Central memory CD8-positive, alpha-beta T cell (primary cell): ENCODE results near the gene SWT1.
A peak's percentile ranks its signal among the peaks of the same experiment; 100 is the strongest.
"Not testable (repeated sequence)": the region's sequence is repeated elsewhere in the genome, so short reads cannot be mapped to it uniquely, and the experiment has no call there.

Experiments used
- ATAC-seq: fragments of 150-1000 bp; cut with Tn5 transposase; replicated peaks from 2 replicates; pipeline ENCODE4 v1.10.0; 2022; ENCODE audit warnings: mild to moderate bottlenecking, moderate FRiP score, moderate number of reproducible peaks; ENCODE audit not compliant: poor library complexity, severe bottlenecking; ENCODE audit errors: extremely low read depth
- DNase-seq, 2 donors: peaks; one replicate each; pipeline ENCODE4 v3.0.0; 2021; ENCODE audit warnings: low spot score in 2 of 2
- H3K27ac Mint-ChIP-seq: one replicate; pipeline ENCODE4 v1.8.0; 2022; ENCODE audit warnings: low read depth, mild to moderate bottlenecking, moderate library complexity, mixed read lengths
- H3K27me3 Mint-ChIP-seq: one replicate; pipeline ENCODE4 v1.8.0; 2022; ENCODE audit warnings: mixed read lengths
- H3K36me3 Mint-ChIP-seq: one replicate; pipeline ENCODE4 v1.8.0; 2022; ENCODE audit warnings: mild to moderate bottlenecking, moderate library complexity, mixed read lengths; ENCODE audit not compliant: insufficient read depth
- H3K4me1 Mint-ChIP-seq: one replicate; pipeline ENCODE4 v1.8.0; 2022; ENCODE audit warnings: mixed read lengths
- H3K4me3 Mint-ChIP-seq: one replicate; pipeline ENCODE4 v1.8.0; 2022; ENCODE audit warnings: mild to moderate bottlenecking, moderate library complexity, mixed read lengths
- H3K9me3 Mint-ChIP-seq: one replicate; pipeline ENCODE4 v1.8.0; 2022; ENCODE audit warnings: mixed read lengths

The SWT1 gene

GRCh38 chr1:185207170-185207569 is 50.2 kb downstream of the SWT1 start:
- peaks cover 2% of the 10 kb centered on the region for H3K36me3 Mint-ChIP-seq
- ATAC-seq (no peak), DNase-seq (no peak)
- H3K4me1 Mint-ChIP-seq: no peaks in the 10 kb centered on the region
- no peaks in the 10 kb centered on the region for H3K27me3 Mint-ChIP-seq
- H3K4me3 Mint-ChIP-seq: no peak overlapping the region
- H3K27ac Mint-ChIP-seq: no peak overlapping the region
- no peaks in the 10 kb centered on the region for H3K9me3 Mint-ChIP-seq

- no peak for ATAC-seq
- H3K27ac Mint-ChIP-seq: no peak overlapping the region
- DNase-seq: no peak
- no peaks in the 10 kb centered on the region for H3K27me3 Mint-ChIP-seq
- H3K36me3 Mint-ChIP-seq: peaks cover 2% of the 10 kb centered on the region
- H3K9me3 Mint-ChIP-seq: no peaks in the 10 kb centered on the region
- no peaks in the 10 kb centered on the region for H3K4me1 Mint-ChIP-seq
- no peak overlapping the region for H3K4me3 Mint-ChIP-seq
These were observed 51.1 kb downstream of the SWT1 start for GRCh38 chr1:185207980-185208602.

GRCh38 chr1:185208626-185209180 is 51.7 kb downstream of the SWT1 start:
- no peak overlapping the region for H3K4me3 Mint-ChIP-seq
- H3K36me3 Mint-ChIP-seq: peaks cover 2% of the 10 kb centered on the region
- ATAC-seq (no peak), DNase-seq (no peak)
- no peaks in the 10 kb centered on the region for H3K27me3 Mint-ChIP-seq
- H3K9me3 Mint-ChIP-seq: no peaks in the 10 kb centered on the region
- H3K27ac Mint-ChIP-seq: no peak overlapping the region
- H3K4me1 Mint-ChIP-seq: no peaks in the 10 kb centered on the region

- not testable (repeated sequence) for H3K36me3 Mint-ChIP-seq, DNase-seq, H3K4me3 Mint-ChIP-seq, ATAC-seq, H3K27ac Mint-ChIP-seq, H3K27me3 Mint-ChIP-seq, H3K9me3 Mint-ChIP-seq, H3K4me1 Mint-ChIP-seq
These were observed 52.4 kb downstream of the SWT1 start for GRCh38 chr1:185209357-185209756.

- H3K27ac Mint-ChIP-seq: no peak overlapping the region
- H3K27me3 Mint-ChIP-seq: no peaks in the 10 kb centered on the region
- DNase-seq: no peak
- H3K9me3 Mint-ChIP-seq: no peaks in the 10 kb centered on the region
- peaks cover 2% of the 10 kb centered on the region for H3K36me3 Mint-ChIP-seq
- H3K4me3 Mint-ChIP-seq: no peak overlapping the region
- no peaks in the 10 kb centered on the region for H3K4me1 Mint-ChIP-seq
- ATAC-seq: no peak
These were observed 56.1 kb downstream of the SWT1 start for GRCh38 chr1:185213091-185213490.

GRCh38 chr1:185215911-185216310 is 58.9 kb downstream of the SWT1 start:
- H3K4me3 Mint-ChIP-seq: no peak overlapping the region
- DNase-seq: no peak
- H3K4me1 Mint-ChIP-seq: no peaks in the 10 kb centered on the region
- peak overlapping the region; percentile 52 for H3K27ac Mint-ChIP-seq
- no peak for ATAC-seq
- H3K27me3 Mint-ChIP-seq: no peaks in the 10 kb centered on the region
- H3K9me3 Mint-ChIP-seq: no peaks in the 10 kb centered on the region
- peaks cover 2% of the 10 kb centered on the region for H3K36me3 Mint-ChIP-seq

GRCh38 chr1:185224132-185224531 is 67.2 kb downstream of the SWT1 start:
- no peak overlapping the region for H3K4me3 Mint-ChIP-seq
- H3K27me3 Mint-ChIP-seq: no peaks in the 10 kb centered on the region
- H3K27ac Mint-ChIP-seq: no peak overlapping the region
- H3K9me3 Mint-ChIP-seq: no peaks in the 10 kb centered on the region
- ATAC-seq (no peak), DNase-seq (no peak)
- peaks cover 4% of the 10 kb centered on the region for H3K36me3 Mint-ChIP-seq
- no peaks in the 10 kb centered on the region for H3K4me1 Mint-ChIP-seq

GRCh38 chr1:185227161-185227560 is 70.2 kb downstream of the SWT1 start:
- H3K4me3 Mint-ChIP-seq: no peak overlapping the region
- peaks cover 4% of the 10 kb centered on the region for H3K36me3 Mint-ChIP-seq
- ATAC-seq (no peak), DNase-seq (no peak)
- no peaks in the 10 kb centered on the region for H3K9me3 Mint-ChIP-seq
- H3K27me3 Mint-ChIP-seq: no peaks in the 10 kb centered on the region
- H3K4me1 Mint-ChIP-seq: no peaks in the 10 kb centered on the region
- H3K27ac Mint-ChIP-seq: no peak overlapping the region

- ATAC-seq (no peak), DNase-seq (no peak)
- Mint-ChIP-seq H3K4me3 (no peak overlapping the region), H3K4me1 (no peaks in the 10 kb centered on the region), H3K27me3 (no peaks in the 10 kb centered on the region), H3K9me3 (no peaks in the 10 kb centered on the region), H3K36me3 (no peaks in the 10 kb centered on the region), H3K27ac (no peak overlapping the region)
These were observed 72.0 kb downstream of the SWT1 start for GRCh38 chr1:185228979-185229378.

GRCh38 chr1:185229981-185230380 is 73.0 kb downstream of the SWT1 start:
- H3K4me3 Mint-ChIP-seq: no peak overlapping the region
- no peaks in the 10 kb centered on the region for H3K36me3 Mint-ChIP-seq
- no peak overlapping the region for H3K27ac Mint-ChIP-seq
- H3K27me3 Mint-ChIP-seq: no peaks in the 10 kb centered on the region
- no peak for DNase-seq
- no peaks in the 10 kb centered on the region for H3K9me3 Mint-ChIP-seq
- ATAC-seq: no peak
- H3K4me1 Mint-ChIP-seq: no peaks in the 10 kb centered on the region

- H3K4me1 Mint-ChIP-seq: no peaks in the 10 kb centered on the region
- DNase-seq (no peak), ATAC-seq (no peak)
- no peaks in the 10 kb centered on the region for H3K36me3 Mint-ChIP-seq
- H3K9me3 Mint-ChIP-seq: no peaks in the 10 kb centered on the region
- no peaks in the 10 kb centered on the region for H3K27me3 Mint-ChIP-seq
- H3K4me3 Mint-ChIP-seq: no peak overlapping the region
- no peak overlapping the region for H3K27ac Mint-ChIP-seq
These were observed 75.9 kb downstream of the SWT1 start for GRCh38 chr1:185232874-185233273.

GRCh38 chr1:185234183-185234582 is 77.2 kb downstream of the SWT1 start:
- not testable (repeated sequence) for H3K27me3 Mint-ChIP-seq, H3K9me3 Mint-ChIP-seq, H3K36me3 Mint-ChIP-seq, DNase-seq, H3K4me1 Mint-ChIP-seq, H3K27ac Mint-ChIP-seq, H3K4me3 Mint-ChIP-seq, ATAC-seq

GRCh38 chr1:185237176-185237575 is 80.2 kb downstream of the SWT1 start:
- not testable (repeated sequence) for H3K36me3 Mint-ChIP-seq, H3K27me3 Mint-ChIP-seq, H3K4me3 Mint-ChIP-seq, H3K9me3 Mint-ChIP-seq, H3K27ac Mint-ChIP-seq, H3K4me1 Mint-ChIP-seq, ATAC-seq, DNase-seq
